NCI-H510A treated with DMSO at 0.1 percent for 48 hours (cell line): Measurements from ENCODE around the gene GAREM1.
"Not testable (repeated sequence)": the region's sequence is repeated elsewhere in the genome, so short reads cannot be mapped to it uniquely, and the experiment has no call there.

ENCODE experiments used
- DNase-seq: peaks from one replicate; lab custom pipeline; 2025; lab: John Stamatoyannopoulos, UW

Gene GAREM1

DNA sequence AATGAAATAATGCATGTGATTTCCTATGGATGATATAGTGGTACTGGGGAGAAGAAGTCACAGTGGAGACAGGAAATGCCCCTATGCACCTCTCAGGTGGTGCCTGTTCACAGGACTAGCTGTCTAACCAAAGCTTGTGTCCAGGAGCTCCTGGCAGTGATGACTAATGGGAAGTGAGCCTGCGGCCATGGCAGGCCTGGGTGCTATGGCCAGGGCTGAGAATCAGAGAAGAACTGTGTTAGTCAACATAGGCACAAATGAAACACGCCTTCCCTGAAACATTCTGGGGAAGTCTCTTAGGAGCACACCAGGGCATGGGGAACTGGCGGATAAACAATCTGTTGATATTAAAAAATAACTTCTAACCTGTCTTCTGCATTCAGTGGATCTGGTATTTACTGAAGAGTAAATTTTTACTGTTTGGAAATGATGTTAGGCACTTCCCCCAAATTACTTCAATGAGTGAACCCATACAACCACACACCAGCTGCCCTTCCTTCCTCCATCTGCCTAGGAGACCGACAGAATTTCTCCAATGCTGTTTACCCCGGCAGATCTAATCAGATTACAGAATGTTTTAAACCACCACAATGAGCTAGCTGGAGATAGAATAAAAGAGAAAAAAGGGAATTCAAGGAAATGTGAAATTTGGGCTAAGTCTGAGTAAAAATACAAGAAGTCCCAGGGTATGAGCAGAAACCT, 213.4 kb downstream of the GAREM1 start:
- no peak for DNase-seq

DNA sequence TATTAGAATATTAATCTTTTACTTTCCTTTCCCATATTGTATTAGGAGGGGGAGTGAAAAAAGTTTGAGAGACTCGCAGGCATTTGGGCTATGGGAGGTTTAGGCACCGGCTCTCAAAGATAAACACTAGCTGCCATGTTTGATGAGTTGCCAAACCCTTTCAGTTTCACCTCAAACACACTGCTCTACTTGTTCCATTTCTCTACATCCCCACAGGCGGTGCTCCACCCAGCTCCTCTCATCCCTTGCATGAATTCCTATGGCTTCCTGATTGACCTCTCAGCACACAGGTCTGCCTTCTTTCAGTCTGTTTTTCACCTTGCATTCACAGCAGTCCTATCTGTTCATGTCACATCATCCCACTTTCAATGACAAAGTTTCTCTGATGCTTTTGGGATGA, 215.1 kb downstream of the GAREM1 start:
- no peak for DNase-seq

DNA sequence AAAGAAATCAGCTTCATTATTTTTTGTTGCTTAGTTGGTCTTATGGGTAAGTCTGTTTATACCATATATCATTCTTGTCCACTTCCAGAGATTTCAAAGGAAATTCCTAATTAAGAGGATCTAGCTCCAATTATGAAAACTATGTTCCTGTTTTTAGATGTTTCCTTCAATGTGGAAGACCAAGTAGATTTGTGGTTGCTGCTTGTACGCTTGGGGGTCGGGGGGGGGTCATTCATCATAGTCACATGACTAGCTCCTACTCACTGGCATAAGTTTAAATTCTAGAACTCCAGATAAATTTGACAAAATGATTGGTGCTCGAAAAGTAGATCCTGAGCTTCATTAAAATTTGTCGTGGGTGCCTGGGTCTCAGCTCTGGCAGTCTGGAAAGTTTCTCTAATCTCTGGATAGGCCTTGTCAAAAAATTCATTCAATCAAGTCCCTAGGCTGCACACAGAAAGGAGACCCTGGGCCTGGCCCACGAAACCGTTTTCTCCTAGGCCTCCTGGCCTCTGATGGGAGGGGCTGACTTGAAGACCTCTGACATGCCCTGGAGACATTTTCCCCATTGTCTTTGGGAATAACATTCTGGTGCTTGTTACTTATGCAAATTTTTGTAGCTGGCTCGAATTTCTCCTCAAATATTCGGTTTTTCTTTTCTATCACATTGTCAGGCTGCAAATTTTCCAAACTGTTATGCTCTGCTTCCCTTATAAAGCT, 218.4 kb downstream of the GAREM1 start:
- DNase-seq, result no peak

DNA sequence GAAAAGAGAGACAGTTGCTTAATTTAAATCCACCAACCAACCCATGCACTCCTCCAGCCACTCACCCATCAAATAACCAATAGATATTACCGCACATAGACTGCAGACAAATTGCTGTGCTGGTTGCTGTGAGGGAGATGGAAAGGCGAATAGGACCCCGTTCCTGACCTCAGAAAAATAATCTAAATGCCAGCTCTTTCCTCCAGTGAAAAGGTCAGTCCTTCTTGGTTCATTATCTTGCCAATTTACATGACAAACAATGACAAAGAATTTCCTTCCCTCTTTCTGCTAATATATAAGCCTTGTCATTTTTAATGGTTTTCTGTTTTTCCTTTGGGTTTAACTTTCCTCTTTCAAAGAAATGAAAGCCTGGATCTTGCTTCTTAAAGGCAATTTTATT, 219.2 kb downstream of the GAREM1 start:
- no peak for DNase-seq

DNA sequence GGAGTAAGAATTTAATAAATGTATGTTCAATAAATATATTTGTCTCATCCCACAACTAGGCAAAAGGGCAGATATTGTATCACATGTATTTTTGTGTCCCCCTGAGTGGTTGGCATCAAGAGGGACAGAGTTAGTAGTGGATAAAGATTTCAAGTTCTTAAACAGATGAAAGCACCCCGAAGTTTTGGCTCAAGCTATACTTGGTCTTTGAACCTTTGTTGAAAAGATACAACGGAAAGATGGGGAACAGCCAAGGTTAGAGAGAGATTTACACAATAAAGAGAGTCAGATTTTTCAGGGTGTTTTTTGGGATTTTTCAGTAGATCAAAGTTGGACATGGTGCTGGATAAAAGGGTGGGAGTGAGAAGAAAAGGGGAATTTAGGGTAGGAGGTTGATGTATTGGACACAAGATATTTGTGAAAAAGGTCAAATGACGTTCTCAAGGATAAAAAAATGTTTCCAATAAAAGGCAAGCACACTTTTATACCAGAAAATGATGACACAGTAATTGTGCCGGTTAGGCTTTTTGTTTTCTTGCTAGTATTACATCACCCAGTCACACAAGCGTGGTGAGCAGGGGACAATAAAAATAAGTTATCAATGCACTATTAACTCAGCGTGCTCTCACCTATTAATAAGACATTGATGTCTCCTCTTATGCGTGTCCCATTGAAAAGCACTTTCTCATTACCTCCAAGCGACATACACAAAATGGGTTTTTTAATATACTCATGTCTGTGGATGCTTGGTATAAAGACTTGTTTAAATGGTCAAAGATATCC, 221.3 kb downstream of the GAREM1 start:
- no peak for DNase-seq

DNA sequence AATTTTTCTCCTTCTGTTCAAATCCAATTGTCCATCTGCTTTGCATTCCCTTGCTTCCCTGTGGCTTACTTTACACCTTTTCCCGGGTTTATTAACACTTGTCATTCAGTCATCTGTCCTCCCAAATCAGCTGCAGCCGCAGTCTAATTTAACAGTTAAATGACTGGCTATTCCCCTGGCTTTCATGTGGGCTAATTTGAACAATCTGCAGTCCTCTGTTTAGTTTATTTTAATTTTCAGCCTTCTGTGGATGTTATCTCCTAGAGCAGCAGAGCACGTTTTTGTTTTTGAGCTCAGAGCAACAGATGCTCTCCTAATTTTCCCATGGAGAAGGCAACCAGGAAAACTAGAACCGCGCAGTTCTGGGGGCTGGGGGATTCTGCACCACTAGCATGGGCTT, 225.8 kb downstream of the GAREM1 start:
- no peak for DNase-seq

DNA sequence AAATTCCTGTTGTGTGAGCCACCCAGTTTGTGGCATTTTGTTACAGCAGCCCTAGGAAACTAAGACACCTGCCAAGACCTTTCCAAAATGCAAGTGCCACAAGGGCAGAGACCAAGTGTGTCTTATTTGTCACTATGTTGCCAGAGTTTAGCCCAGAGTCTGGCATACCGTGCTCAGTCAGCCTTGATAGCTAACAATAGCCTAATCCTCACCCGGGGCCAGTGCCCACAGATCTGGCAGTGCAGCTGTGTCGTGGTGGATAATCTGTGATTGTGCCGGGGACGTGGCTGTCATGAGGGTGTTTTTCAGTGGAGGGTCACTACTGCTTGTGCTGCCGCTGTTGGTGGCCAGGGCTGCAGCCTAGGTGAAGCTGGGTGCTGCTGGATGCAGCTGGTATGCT, 227.3 kb downstream of the GAREM1 start:
- no peak for DNase-seq

DNA sequence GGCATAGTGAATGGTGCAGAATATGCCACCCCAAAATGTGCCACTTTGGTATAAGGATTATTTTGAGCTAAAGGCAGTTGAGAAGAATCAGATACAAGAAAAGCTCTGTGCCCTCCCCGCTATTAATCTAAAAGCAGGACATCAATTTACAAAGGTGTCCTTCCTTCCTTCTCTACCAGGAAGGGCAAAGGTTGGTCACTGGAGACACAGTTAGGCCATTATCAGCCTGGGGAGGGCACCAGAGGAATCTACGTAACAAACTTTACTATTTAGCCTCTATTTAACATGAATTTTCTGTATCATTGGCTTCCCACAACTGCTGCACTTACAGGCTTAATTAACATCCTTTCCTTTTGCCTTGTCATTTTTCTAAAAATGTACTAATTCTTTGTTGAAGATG, 228.3 kb downstream of the GAREM1 start:
- DNase-seq, result no peak

DNA sequence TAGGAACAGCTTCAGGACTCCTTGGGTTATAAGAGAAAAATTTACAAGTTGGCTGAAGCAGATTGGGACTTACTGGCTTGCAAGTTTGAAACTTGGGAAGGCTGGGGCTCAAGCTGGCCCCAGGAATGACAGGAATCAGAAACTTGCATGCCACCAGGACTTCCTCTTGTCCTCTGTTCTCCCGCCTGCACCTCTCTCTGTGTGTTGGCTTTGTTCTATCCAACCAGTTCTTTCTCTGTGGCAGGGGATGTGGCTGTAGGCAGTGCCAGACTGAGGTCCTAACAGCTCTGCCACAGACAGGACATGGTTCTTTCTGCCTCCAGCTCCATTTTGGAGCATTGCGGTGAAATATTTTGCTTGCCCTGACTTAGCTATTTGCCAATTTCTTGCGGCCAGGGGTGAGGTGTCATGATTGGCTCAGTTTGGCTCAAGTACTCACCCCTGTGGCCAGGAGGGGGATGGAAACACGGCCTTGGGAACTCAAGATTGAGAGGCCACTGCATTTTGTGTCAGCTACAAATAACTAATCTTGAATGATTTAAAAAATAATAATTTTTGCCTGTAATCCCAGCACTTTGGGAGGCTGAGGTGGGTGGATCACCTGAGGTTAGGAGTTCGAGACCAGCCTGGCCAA, 231.9 kb downstream of the GAREM1 start:
- DNase-seq, result no peak

DNA sequence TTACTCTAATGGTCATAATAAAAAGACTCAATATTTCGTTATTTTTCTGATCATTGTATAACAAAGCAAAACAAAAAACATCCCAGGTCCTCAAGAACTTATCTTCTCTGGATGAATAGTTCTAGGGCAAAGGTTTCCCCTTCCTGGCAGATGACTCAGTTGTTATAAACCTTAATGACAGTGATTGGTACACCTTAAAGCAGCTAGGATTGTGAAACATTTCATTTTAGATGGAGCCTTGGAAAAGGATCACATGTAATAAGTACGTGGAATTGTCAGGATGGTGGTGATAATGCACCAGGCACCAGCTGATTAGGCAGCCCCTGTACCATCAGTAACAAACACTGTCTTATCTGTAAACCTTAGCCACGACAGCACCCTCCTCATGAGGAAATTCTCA, 233.6 kb downstream of the GAREM1 start:
- no peak for DNase-seq

DNA sequence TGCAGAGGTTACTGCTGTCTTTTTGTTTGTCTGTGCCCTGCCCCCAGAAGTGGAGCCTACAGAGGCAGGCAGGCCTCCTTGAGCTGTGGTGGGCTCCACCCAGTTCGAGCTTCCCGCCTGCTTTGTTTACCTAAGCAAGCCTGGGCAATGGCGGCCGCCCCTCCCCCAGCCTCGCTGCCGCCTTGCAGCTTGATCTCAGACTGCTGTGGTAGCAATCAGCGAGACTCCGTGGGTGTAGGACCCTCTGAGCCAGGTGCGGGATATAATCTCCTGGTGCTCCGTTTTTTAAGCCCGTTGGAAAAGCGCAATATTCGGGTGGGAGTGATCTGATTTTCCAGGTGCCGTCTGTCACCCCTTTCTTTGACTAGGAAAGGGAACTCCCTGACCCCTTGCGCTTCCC, 237.3 kb downstream of the GAREM1 start:
- DNase-seq, result not testable (repeated sequence)

DNA sequence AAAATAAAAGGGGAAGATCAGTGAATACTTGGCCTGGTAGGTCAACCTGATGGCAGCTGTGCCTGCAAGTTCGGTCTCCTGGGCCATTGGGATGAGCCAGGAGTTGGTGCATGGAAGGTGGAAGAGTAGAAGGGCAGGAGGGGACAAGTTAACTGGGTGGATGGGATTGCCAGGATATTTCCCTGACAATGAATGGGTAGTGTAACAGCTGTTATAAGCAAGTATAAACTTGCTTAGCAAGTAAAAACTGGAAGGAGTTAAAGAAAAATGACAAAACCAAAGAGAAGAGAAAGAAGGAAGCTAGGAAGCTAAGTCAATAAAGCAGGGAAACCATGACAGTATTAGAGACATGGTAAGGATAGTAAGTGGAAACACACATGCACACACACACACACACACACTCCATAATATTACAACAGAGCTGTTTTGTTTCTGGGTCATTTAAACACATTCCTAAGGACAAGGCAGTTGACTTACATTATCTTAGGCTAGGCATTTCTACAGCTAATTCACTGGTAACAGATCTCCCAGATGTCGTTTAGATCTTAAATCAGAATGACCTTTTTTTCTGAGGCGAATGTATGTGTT, 251.2 kb downstream of the GAREM1 start:
- DNase-seq, result no peak

DNA sequence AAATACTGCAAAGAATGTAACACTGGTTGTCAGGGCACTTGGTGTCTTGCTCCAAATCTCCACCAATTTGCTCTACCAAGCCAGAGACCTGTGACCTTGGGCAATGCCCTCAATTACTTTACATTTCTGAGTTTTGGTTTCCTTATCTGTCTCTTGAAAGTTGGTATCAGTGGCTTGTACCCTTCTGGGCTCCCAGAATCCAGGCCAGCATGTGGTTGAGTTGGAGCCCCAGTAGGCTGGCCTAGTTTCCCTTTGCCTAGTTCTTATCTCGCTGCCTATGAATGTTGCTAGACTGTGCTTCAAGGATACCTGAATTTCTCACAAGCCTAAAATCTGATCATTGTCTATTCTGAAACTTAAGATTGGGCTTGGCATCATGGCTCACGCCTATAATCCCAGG, 254.3 kb downstream of the GAREM1 start:
- no peak for DNase-seq

DNA sequence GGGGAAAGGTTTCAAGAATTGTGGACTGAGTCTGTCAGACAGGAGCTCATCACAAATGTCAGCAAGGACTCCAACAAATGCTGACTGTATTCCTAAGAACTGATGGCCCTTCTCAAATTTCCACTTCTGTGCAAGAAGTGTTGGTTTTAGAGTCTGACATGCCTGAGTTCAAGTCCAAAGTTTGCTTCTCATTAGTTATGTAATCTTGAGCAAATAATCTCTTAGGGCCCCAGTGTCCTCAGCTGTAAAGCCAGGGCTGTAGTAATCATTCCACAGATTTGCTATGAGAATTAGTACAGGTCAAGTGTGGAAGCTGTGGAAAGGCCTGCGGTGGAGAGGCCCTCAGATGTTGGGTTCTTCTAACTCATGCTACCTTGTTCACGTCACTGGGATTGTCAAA, 257.0 kb downstream of the GAREM1 start:
- DNase-seq, result peak; percentile 98
